OCI-LY7 (cell line): ENCODE measurements around the gene FOXO6.

Source experiments
- CTCF ChIP-seq: fragments of 200-600 bp; sonication (generic); conservative IDR thresholded peaks from 2 replicates; pipeline ENCODE4 v1.5.1; 2014; ENCODE audit warnings: mild to moderate bottlenecking, antibody characterized with exemption, low read length, moderate library complexity, mixed read lengths
- EZH2phosphoT487 ChIP-seq: fragments of 200-600 bp; sonication (generic); IDR thresholded peaks from 2 replicates; pipeline ENCODE4 v1.6.1; 2018; ENCODE audit warnings: low read depth, borderline replicate concordance, mild to moderate bottlenecking, mixed run types, antibody characterized with exemption, low read length, moderate library complexity, mixed read lengths

- TF ChIP-seq CTCF (peak; percentile 9; the same call in 1 of the 2 replicates), EZH2phosphoT487 (no peak)
Observed at GRCh38 chr1:41323243-41323642, 38.0 kb upstream of the FOXO6 start.
